Retina (tissue), 1 donor: ENCODE measurements around the gene FAM200C.

Experiments
- DNase-seq: peaks from one replicate; pipeline ENCODE4 v3.0.0-alpha.2; 2016

Gene FAM200C

GRCh38 chr5:160419458-160420330 lies 19.8 kb upstream of the FAM200C start:
- no peak for DNase-seq

GRCh38 chr5:160418561-160419457 lies 19.0 kb upstream of the FAM200C start, which contains the start of gene SLU7:
Gene SLU7, minus strand, starts transcription at chr5:160419081. Its CDS starts 3,787 bp downstream, at chr5:160415294.
- peak; percentile 92 for DNase-seq

GRCh38 chr5:160398806-160399205 lies 1.0 kb downstream of the FAM200C start:
- DNase-seq: no peak

GRCh38 chr5:160397492-160397891 lies 2.4 kb downstream of the FAM200C start:
- no peak for DNase-seq

GRCh38 chr5:160395111-160395510 lies 4.7 kb downstream of the FAM200C start:
- no peak for DNase-seq

GRCh38 chr5:160390787-160391696 lies 8.8 kb downstream of the FAM200C start:
- no peak for DNase-seq

GRCh38 chr5:160387445-160387844 lies 12.4 kb downstream of the FAM200C start:
- DNase-seq: no peak

- DNase-seq: no peak
These were observed 14.4 kb downstream of the FAM200C start for GRCh38 chr5:160385496-160385895.

GRCh38 chr5:160384681-160385080 lies 15.2 kb downstream of the FAM200C start:
- DNase-seq: no peak

- DNase-seq: no peak
These were observed 17.5 kb downstream of the FAM200C start for GRCh38 chr5:160382346-160382745.

- DNase-seq: no peak
These were observed 19.8 kb downstream of the FAM200C start for GRCh38 chr5:160380041-160380440.

- DNase-seq: no peak
These were observed 20.3 kb downstream of the FAM200C start for GRCh38 chr5:160379511-160379910.

GRCh38 chr5:160378330-160378729 lies 21.5 kb downstream of the FAM200C start:
- DNase-seq: no peak

- DNase-seq: no peak
These were observed 22.2 kb downstream of the FAM200C start for GRCh38 chr5:160377651-160378050.

- no peak for DNase-seq
These were observed 23.4 kb downstream of the FAM200C start for GRCh38 chr5:160376416-160376815.

- DNase-seq: no peak
These were observed 24.2 kb downstream of the FAM200C start for GRCh38 chr5:160375701-160376100.

- DNase-seq: no peak
These were observed 24.7 kb downstream of the FAM200C start for GRCh38 chr5:160375166-160375565.

- DNase-seq: no peak
These were observed 28.6 kb downstream of the FAM200C start for GRCh38 chr5:160371294-160371693.

GRCh38 chr5:160370713-160371034 lies 29.2 kb downstream of the FAM200C start:
- DNase-seq: no peak

- DNase-seq: peak; percentile 78
These were observed 29.7 kb downstream of the FAM200C start, which contains the start of gene C1QTNF2 for GRCh38 chr5:160369990-160370712. Gene C1QTNF2, minus strand, starts transcription at chr5:160370626. Its CDS starts 15,615 bp downstream, at chr5:160355011.

- no peak for DNase-seq
These were observed 32.0 kb downstream of the FAM200C start for GRCh38 chr5:160367885-160368284.

GRCh38 chr5:160367261-160367660 lies 32.6 kb downstream of the FAM200C start:
- DNase-seq: no peak
